ENCODE results near the gene C16orf87.

Gene C16orf87

DNA sequence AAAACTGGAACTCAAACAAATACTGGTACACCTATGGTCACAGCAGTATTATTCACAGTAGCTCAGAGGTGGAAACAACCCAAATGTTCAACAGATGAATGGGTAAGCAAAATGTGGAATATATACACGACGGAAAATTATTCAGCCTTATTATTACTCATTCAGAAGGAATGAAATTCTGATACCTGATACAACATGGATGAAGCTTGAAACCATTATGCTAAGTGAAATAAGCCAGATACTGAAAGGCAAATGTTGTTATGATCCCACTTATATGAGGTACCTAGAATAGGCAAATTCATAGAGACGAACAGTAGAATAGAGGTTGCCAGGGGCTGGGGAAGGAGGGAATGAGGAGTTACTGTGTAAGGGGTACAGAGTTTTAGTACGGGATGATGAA, 55.8 kb downstream of the C16orf87 start:
- no peak for TF ChIP-seq KLF7 (tag by site-specific recombination; IDR thresholded peaks at IDR 0.05; ENCODE audit: borderline replicate concordance)
- no peak for TF ChIP-seq ZNF623 (tag by site-specific recombination; IDR thresholded peaks at IDR 0.05)
- no peak for TF ChIP-seq ZNF423 (tag by site-specific recombination; IDR thresholded peaks at IDR 0.05)
- TF ChIP-seq GLI4 (tag by site-specific recombination; IDR thresholded peaks at IDR 0.05), result no peak
- TF ChIP-seq ZNF629 (tag by site-specific recombination; IDR thresholded peaks at IDR 0.05), result no peak
- TF ChIP-seq OVOL3 (tag by site-specific recombination; IDR thresholded peaks at IDR 0.05), result no peak
- no peak for TF ChIP-seq ZNF518A (tag by site-specific recombination; conservative IDR thresholded peaks at IDR 0.05; ENCODE audit: low read depth)
- no peak for TF ChIP-seq ZNF354C (tag by site-specific recombination; IDR thresholded peaks at IDR 0.05; ENCODE audit: borderline replicate concordance, low read depth)
- TF ChIP-seq ZNF677 (tag by site-specific recombination; IDR thresholded peaks at IDR 0.05), result no peak
- TF ChIP-seq ZNF155 (tag by site-specific recombination; IDR thresholded peaks at IDR 0.05), result no peak
- no peak for TF ChIP-seq IKZF3 (tag by site-specific recombination; IDR thresholded peaks at IDR 0.05)
- TF ChIP-seq ZNF449 (tag by site-specific recombination; IDR thresholded peaks at IDR 0.05), result no peak
- no peak for TF ChIP-seq ZNF366 (tag by site-specific recombination; conservative IDR thresholded peaks at IDR 0.05)
- Histone ChIP-seq H3K36me3 (ENCODE audit: control insufficient read depth in 2 of 2, insufficient read depth in 1 of 2, low read length in 2 of 2) (no peaks in the 10 kb centered on the region), H3K4me1 (ENCODE audit: control insufficient read depth, insufficient read depth, low read length) (no peaks in the 10 kb centered on the region), H3K9me3 (ENCODE audit: control insufficient read depth, insufficient read depth, low read depth, low read length) (no peaks in the 10 kb centered on the region), H3K4me3 (ENCODE audit: low read depth, low read length) (no peak overlapping the region), H3K27ac (ENCODE audit: extremely low read depth, low read depth, low read length) (no peak overlapping the region)
- POLR2A ChIA-PET, result no interaction called here
- CTCF ChIA-PET, result interaction anchor here (0.6 kb wide), 1 partner anchor 9 kb away, joined by 4 read pairs; no protein-coding TSS in a partner anchor

- H3K27ac ChIP-seq (ENCODE audit: extremely low read depth, low read depth, low read length), result no peak overlapping the region
- H3K9me3 ChIP-seq (ENCODE audit: control insufficient read depth, insufficient read depth, low read depth, low read length), result no peaks in the 10 kb centered on the region
- H3K4me3 ChIP-seq (ENCODE audit: low read depth, low read length), result no peak overlapping the region
- H3K36me3 ChIP-seq (ENCODE audit: control insufficient read depth in 2 of 2, insufficient read depth in 1 of 2, low read length in 2 of 2), result no peaks in the 10 kb centered on the region
- POLR2A ChIA-PET, result no interaction called here
- TF ChIP-seq ZNF701 (tag by site-specific recombination; IDR thresholded peaks at IDR 0.05) (no peak), YY1 (tag by site-specific recombination; IDR thresholded peaks at IDR 0.05) (no peak), ZNF530 (tag by site-specific recombination; IDR thresholded peaks at IDR 0.05; ENCODE audit: low read depth) (no peak), MEIS1 (CRISPR knock-in tag; IDR thresholded peaks at IDR 0.05; ENCODE audit: borderline replicate concordance) (no peak), ZFP3 (tag by site-specific recombination; IDR thresholded peaks at IDR 0.05; ENCODE audit: low read depth) (no peak), SETDB1 (IDR thresholded peaks at IDR 0.05; ENCODE audit: insufficient read length, low read length) (no peak), MYNN (tag by site-specific recombination; IDR thresholded peaks at IDR 0.05; ENCODE audit: borderline replicate concordance) (no peak), PBX3 (CRISPR knock-in tag; IDR thresholded peaks at IDR 0.05) (no peak), ZNF830 (tag by site-specific recombination; IDR thresholded peaks at IDR 0.05; ENCODE audit: low read depth) (no peak), ZNF146 (tag by site-specific recombination; IDR thresholded peaks at IDR 0.05) (no peak), ZNF16 (tag by site-specific recombination; IDR thresholded peaks at IDR 0.05; ENCODE audit: low read depth) (no peak), CTCF (tag by site-specific recombination; IDR thresholded peaks at IDR 0.05) (no peak), RBAK (tag by site-specific recombination; IDR thresholded peaks at IDR 0.05) (no peak), ZNF585B (tag by site-specific recombination; IDR thresholded peaks at IDR 0.05) (no peak), ZNF610 (tag by site-specific recombination; IDR thresholded peaks at IDR 0.05; ENCODE audit: borderline replicate concordance) (no peak), ZFP37 (tag by site-specific recombination; IDR thresholded peaks at IDR 0.05) (no peak)
- H3K4me1 ChIP-seq (ENCODE audit: control insufficient read depth, insufficient read depth, low read length), result no peaks in the 10 kb centered on the region
- CTCF ChIA-PET, result interaction anchor here (0.6 kb wide), 1 partner anchor 10 kb away, joined by 4 read pairs; no protein-coding TSS in a partner anchor
These were observed 56.2 kb downstream of the C16orf87 start for GRCh38 chr16:46774743-46775177.

Measured in HEK293 (cell line).